HEK293 (cell line): ENCODE data around the gene ZNF101.

Experiments used
- CTCF ChIP-seq: fragments of 450-650 bp; formaldehyde crosslinking; IDR thresholded peaks from 2 replicates; pipeline ENCODE4 v1.5.1; 2016; ENCODE audit warnings: missing biosample characterization, missing genetic modification characterization
- HOXD13 ChIP-seq: sonication (generic); formaldehyde crosslinking; IDR thresholded peaks from 2 replicates; pipeline ENCODE4 v1.8.0; 2022; ENCODE audit warnings: missing genetic modification reagents, borderline replicate concordance
- PBX3 ChIP-seq: sonication (generic); formaldehyde crosslinking; IDR thresholded peaks from 2 replicates; pipeline ENCODE4 v1.8.1; 2022; ENCODE audit warnings: mild to moderate bottlenecking, moderate library complexity, missing genetic modification reagents
- SP3 ChIP-seq: fragments of 450-650 bp; formaldehyde crosslinking; IDR thresholded peaks from 2 replicates; pipeline ENCODE4 v1.5.1; 2016; ENCODE audit warnings: missing biosample characterization, missing genetic modification characterization
- TCF7L2 ChIP-seq: IDR thresholded peaks from 2 replicates; pipeline ENCODE4 v1.6.1; 2011; ENCODE audit warnings: low read depth, mild to moderate bottlenecking, inconsistent platforms, low read length, moderate library complexity, borderline replicate concordance
- ZBTB10 ChIP-seq: fragments of 450-650 bp; formaldehyde crosslinking; IDR thresholded peaks from 2 replicates; pipeline ENCODE4 v1.5.1; 2016; ENCODE audit warnings: missing biosample characterization, missing genetic modification characterization
- ZBTB26 ChIP-seq: fragments of 450-650 bp; formaldehyde crosslinking; optimal IDR thresholded peaks from 2 replicates; pipeline ENCODE3; 2016; ENCODE audit warnings: missing biosample characterization, mild to moderate bottlenecking, missing genetic modification characterization
- ZBTB44 ChIP-seq: fragments of 450-650 bp; IDR thresholded peaks from 2 replicates; pipeline ENCODE4 v1.5.1; 2018; ENCODE audit warnings: missing biosample characterization, mild to moderate bottlenecking, missing genetic modification characterization
- ZEB2 ChIP-seq: fragments of 450-650 bp; formaldehyde crosslinking; IDR thresholded peaks from 2 replicates; pipeline ENCODE4 v1.5.1; 2016; ENCODE audit warnings: missing biosample characterization, missing genetic modification characterization
- ZNF362 ChIP-seq: fragments of 450-650 bp; formaldehyde crosslinking; IDR thresholded peaks from 2 replicates; pipeline ENCODE4 v1.5.1; 2016; ENCODE audit warnings: missing biosample characterization, missing genetic modification characterization
- ZNF426 ChIP-seq: fragments of 450-650 bp; formaldehyde crosslinking; IDR thresholded peaks from 2 replicates; pipeline ENCODE4 v1.5.1; 2017; ENCODE audit warnings: missing biosample characterization, missing genetic modification characterization, mild to moderate bottlenecking, inconsistent platforms, moderate library complexity
- ZNF513 ChIP-seq: fragments of 450-650 bp; IDR thresholded peaks from 2 replicates; pipeline ENCODE4 v1.5.1; 2018; ENCODE audit warnings: missing biosample characterization, missing genetic modification characterization
- ZNF544 ChIP-seq: fragments of 450-650 bp; formaldehyde crosslinking; IDR thresholded peaks from 2 replicates; pipeline ENCODE4 v1.5.0; 2017; ENCODE audit warnings: missing biosample characterization, missing genetic modification characterization

- no peak for TF ChIP-seq ZNF426 (tag by site-specific recombination)
- TF ChIP-seq ZBTB44: no peak
- TF ChIP-seq CTCF: no peak
- TF ChIP-seq SP3 (tag by site-specific recombination): no peak
- no peak for TF ChIP-seq ZNF544 (tag by site-specific recombination)
- TF ChIP-seq ZEB2 (tag by site-specific recombination): no peak
- TF ChIP-seq ZBTB10 (tag by site-specific recombination): no peak
- no peak for TF ChIP-seq TCF7L2
- no peak for TF ChIP-seq PBX3 (CRISPR knock-in tag)
- TF ChIP-seq ZBTB26 (tag by site-specific recombination): no peak
- TF ChIP-seq ZNF362 (tag by site-specific recombination): no peak
- TF ChIP-seq HOXD13: no peak
- no peak for TF ChIP-seq ZNF513 (tag by site-specific recombination)
Observed at GRCh38 chr19:19632661-19633060, 36.0 kb upstream of the ZNF101 start.
